HG03066 (cell line): Measurements from ENCODE around the gene SH3BP4.

Experiments
- ATAC-seq: cut with Tn5 transposase; IDR thresholded peaks from one replicate; pipeline ENCODE4 v1.9.1; 2021; ENCODE audit warnings: low read depth; ENCODE audit not compliant: unreplicated experiment

SH3BP4 gene

GRCh38 chr2:235080101-235080500 is 128.3 kb downstream of the SH3BP4 start:
- no peak for ATAC-seq

GRCh38 chr2:235082578-235083338 is 130.9 kb downstream of the SH3BP4 start:
- no peak for ATAC-seq

GRCh38 chr2:235083822-235084221 is 132.0 kb downstream of the SH3BP4 start:
- ATAC-seq = no peak

GRCh38 chr2:235084424-235084823 is 132.6 kb downstream of the SH3BP4 start:
- ATAC-seq = no peak

GRCh38 chr2:235085476-235085875 is 133.7 kb downstream of the SH3BP4 start:
- no peak for ATAC-seq

- no peak for ATAC-seq
Measured at GRCh38 chr2:235086481-235087184, 134.8 kb downstream of the SH3BP4 start.

GRCh38 chr2:235087832-235088495 is 136.1 kb downstream of the SH3BP4 start:
- no peak for ATAC-seq

GRCh38 chr2:235088496-235088921 is 136.7 kb downstream of the SH3BP4 start:
- ATAC-seq = no peak

GRCh38 chr2:235091421-235091820 is 139.6 kb downstream of the SH3BP4 start:
- no peak for ATAC-seq

GRCh38 chr2:235091983-235092382 is 140.2 kb downstream of the SH3BP4 start:
- ATAC-seq = no peak

GRCh38 chr2:235092433-235093223 is 140.8 kb downstream of the SH3BP4 start:
- no peak for ATAC-seq

GRCh38 chr2:235094457-235094856 is 142.6 kb downstream of the SH3BP4 start:
- ATAC-seq = no peak

- ATAC-seq = no peak
Measured at GRCh38 chr2:235095569-235095968, 143.8 kb downstream of the SH3BP4 start.

GRCh38 chr2:235096447-235096846 is 144.6 kb downstream of the SH3BP4 start:
- ATAC-seq = no peak

- no peak for ATAC-seq
Measured at GRCh38 chr2:235097196-235097595, 145.4 kb downstream of the SH3BP4 start.

- ATAC-seq = no peak
Measured at GRCh38 chr2:235098269-235098668, 146.5 kb downstream of the SH3BP4 start.

GRCh38 chr2:235098736-235099494 is 147.1 kb downstream of the SH3BP4 start:
- no peak for ATAC-seq

GRCh38 chr2:235102896-235103295 is 151.1 kb downstream of the SH3BP4 start:
- no peak for ATAC-seq
